Fibroblast of pulmonary artery (primary cell): Measurements from ENCODE around the gene CPD.

ENCODE experiments used
- DNase-seq: peaks from one replicate; pipeline ENCODE4 v3.0.0-alpha.2; 2010; ENCODE audit warnings: low read depth
- H3K4me3 ChIP-seq: replicated peaks from 2 replicates; pipeline ENCODE4 v1.5.1; 2011; ENCODE audit warnings: low read depth, mild to moderate bottlenecking, control low read depth, low read length, moderate library complexity
- TF ChIP-seq, protein P1 (sequence below): IDR thresholded peaks from 2 replicates; pipeline ENCODE4 v1.5.1; 2011; ENCODE audit warnings: mild to moderate bottlenecking, control low read depth, low read length, inconsistent platforms; ENCODE audit errors: missing control alignments

The CPD gene

GRCh38 chr17:30476726-30477082, 98.0 kb downstream of the CPD start:
- H3K4me3 ChIP-seq, result peak overlapping the region; percentile 88
- TF ChIP-seq, protein P1, sequence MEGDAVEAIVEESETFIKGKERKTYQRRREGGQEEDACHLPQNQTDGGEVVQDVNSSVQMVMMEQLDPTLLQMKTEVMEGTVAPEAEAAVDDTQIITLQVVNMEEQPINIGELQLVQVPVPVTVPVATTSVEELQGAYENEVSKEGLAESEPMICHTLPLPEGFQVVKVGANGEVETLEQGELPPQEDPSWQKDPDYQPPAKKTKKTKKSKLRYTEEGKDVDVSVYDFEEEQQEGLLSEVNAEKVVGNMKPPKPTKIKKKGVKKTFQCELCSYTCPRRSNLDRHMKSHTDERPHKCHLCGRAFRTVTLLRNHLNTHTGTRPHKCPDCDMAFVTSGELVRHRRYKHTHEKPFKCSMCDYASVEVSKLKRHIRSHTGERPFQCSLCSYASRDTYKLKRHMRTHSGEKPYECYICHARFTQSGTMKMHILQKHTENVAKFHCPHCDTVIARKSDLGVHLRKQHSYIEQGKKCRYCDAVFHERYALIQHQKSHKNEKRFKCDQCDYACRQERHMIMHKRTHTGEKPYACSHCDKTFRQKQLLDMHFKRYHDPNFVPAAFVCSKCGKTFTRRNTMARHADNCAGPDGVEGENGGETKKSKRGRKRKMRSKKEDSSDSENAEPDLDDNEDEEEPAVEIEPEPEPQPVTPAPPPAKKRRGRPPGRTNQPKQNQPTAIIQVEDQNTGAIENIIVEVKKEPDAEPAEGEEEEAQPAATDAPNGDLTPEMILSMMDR, result no peak
- peak; percentile 23 for DNase-seq

DNA sequence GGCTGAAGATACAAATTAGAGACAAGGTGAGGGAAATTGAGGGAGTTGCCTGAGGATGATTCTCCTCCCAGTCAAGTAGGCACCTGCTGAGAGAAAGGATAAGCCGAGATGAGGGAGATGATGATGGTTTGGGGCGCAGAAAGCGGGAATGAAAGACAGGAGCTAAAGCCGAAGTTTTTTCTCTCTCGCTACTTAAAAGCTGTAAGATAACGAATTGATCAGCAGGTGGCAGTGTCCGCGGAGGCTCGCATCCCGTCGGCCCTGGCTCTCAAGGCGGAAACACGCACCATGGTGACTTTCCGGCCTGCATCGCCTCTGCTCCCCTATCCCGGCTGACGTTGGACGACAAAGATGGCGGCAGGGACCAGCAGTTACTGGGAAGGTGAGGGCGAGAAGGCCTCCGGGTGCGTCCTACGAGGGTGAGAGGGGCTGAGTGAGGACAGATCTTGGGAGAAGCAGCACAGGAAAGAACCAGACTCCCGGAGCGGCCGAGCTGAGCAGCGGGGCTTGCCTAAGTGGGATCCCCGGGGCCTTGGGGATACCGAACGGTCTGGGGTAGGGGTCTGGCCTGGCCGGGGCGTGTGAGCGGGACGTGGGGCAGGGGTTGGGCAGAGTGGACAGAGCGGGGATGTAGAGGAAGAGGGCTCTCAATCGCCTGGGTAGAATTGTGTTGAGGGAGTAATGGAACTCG, 98.5 kb downstream of the CPD start, which contains the start of gene GOSR1:
TSS of gene GOSR1 (plus strand) at position 326 of the 691 bp plus-strand sequence. CDS start at position 352, 26 bp downstream.
- peak within 1 kb of the TSS; percentile 88 for H3K4me3 ChIP-seq
- TF ChIP-seq, protein P1, result peak; percentile 70
- DNase-seq, result peak; percentile 97

DNA sequence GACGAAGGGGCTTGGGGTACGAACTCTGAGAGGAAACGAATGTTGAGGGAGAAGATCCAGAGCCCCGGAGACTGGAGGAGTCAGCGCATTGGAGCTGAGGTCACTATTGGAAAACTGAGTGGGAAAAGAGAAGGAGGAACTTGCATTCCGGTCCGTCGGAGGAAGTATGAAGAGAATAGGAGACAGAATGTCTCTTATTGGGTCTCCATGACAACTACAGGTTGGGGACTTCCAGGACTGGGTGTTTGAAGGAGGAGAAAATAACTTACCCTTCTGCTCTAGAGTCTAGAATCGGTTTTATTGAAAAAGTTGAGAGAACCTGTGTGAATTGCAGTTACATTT, 99.0 kb downstream of the CPD start:
- DNase-seq, result peak; percentile 26
- peak overlapping the region; percentile 88 for H3K4me3 ChIP-seq
- TF ChIP-seq, protein P1, result no peak

DNA sequence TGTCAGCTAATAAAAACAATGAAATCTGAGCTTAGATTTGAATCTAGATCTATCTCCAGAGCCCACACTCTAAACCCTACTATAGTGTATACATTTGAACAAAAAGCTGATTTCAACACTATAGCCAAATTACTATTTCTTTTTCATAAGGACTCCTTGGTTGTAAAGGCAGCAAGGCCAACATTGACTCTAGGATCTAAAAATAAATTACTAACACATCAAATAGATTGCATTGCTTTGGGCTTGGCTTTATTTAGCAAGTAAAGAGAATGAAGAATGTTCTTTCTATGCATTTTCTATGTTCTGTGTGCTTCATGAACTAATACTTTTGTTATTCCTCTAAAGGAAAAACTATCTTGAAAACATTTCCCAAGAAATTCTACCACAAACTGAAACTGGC, 103.8 kb downstream of the CPD start:
- TF ChIP-seq, protein P1, result no peak
- no peak for DNase-seq
- H3K4me3 ChIP-seq, result no peak overlapping the region

DNA sequence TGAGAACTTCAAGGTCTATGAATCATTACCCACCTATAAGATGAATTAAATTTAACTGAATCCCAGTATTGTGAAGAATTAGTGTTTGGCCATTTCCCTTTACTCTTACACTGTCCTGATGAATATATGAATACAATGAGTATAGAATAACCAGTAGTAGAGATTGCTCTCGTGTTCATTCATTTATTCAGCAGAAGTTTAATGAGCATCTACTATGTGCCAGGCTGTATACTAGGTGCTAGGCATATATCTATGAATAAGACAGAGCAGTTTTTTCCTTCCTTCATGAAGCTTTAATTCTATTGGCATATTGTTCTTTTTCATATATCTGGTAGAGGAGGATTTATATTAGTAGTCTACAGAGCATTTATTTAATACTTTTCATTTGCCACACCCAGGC, 104.4 kb downstream of the CPD start:
- no peak overlapping the region for H3K4me3 ChIP-seq
- TF ChIP-seq, protein P1, result no peak
- no peak for DNase-seq

GRCh38 chr17:30493780-30494179, 115.1 kb downstream of the CPD start:
- TF ChIP-seq, protein P1, result no peak
- no peak for DNase-seq
- H3K4me3 ChIP-seq, result no peak overlapping the region

DNA sequence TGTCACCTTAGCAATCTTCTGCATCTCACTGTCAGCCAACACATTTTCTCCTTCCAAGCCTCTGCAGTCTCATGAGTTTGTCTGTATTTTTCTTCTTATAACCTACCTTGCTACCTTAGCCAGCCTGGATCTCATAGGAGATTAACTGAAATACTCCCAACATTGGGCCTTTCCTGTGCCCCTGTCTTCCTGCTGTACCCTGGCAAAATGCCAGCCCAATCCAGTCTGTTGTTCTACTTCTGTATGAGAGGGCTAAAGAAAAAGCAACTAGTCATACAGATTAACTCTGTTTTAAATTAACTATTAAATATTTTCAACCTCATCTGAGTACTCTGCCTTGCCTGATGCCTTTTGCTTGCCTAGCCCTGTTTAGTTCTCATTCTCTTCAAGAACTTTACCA, 116.9 kb downstream of the CPD start:
- no peak overlapping the region for H3K4me3 ChIP-seq
- DNase-seq, result no peak
- TF ChIP-seq, protein P1, result no peak
